Muscle layer of colon (tissue), 2 donors: ENCODE measurements around the gene ACTN2.
"Not testable (repeated sequence)": the region's sequence is repeated elsewhere in the genome, so short reads cannot be mapped to it uniquely, and the experiment has no call there.

Experiments
- H3K27ac ChIP-seq: one replicate; pipeline ENCODE4 v1.7.0; 2013; ENCODE audit warnings: low read depth, mild to moderate bottlenecking, low read length, moderate library complexity
- H3K27me3 ChIP-seq, 2 donors: one replicate each; pipeline ENCODE4 v1.7.0; 2013; ENCODE audit warnings: low read length in 2 of 2, mild to moderate bottlenecking in 2 of 2; ENCODE audit not compliant: insufficient read depth in 2 of 2, control insufficient read depth in 1 of 2
- H3K36me3 ChIP-seq: one replicate; pipeline ENCODE4 v1.7.0; 2013; ENCODE audit warnings: mild to moderate bottlenecking, low read length; ENCODE audit not compliant: insufficient read depth
- H3K4me1 ChIP-seq: one replicate; pipeline ENCODE4 v1.7.0; 2013; ENCODE audit warnings: mild to moderate bottlenecking, low read length; ENCODE audit not compliant: insufficient read depth
- H3K4me3 ChIP-seq, 2 donors: one replicate each; pipeline ENCODE4 v1.7.0; 2013; ENCODE audit warnings: low read length in 2 of 2, low read depth in 1 of 2, mild to moderate bottlenecking in 1 of 2, moderate library complexity in 1 of 2
- H3K9ac ChIP-seq: one replicate; pipeline ENCODE4 v1.7.0; 2013; ENCODE audit warnings: low read length
- H3K9me3 ChIP-seq: one replicate; pipeline ENCODE4 v1.7.0; 2013; ENCODE audit warnings: mild to moderate bottlenecking, low read length
- donor health status: abdominal sarcoma.
- donor health status: Adenocarcinoma of cecum.

ACTN2 gene

DNA sequence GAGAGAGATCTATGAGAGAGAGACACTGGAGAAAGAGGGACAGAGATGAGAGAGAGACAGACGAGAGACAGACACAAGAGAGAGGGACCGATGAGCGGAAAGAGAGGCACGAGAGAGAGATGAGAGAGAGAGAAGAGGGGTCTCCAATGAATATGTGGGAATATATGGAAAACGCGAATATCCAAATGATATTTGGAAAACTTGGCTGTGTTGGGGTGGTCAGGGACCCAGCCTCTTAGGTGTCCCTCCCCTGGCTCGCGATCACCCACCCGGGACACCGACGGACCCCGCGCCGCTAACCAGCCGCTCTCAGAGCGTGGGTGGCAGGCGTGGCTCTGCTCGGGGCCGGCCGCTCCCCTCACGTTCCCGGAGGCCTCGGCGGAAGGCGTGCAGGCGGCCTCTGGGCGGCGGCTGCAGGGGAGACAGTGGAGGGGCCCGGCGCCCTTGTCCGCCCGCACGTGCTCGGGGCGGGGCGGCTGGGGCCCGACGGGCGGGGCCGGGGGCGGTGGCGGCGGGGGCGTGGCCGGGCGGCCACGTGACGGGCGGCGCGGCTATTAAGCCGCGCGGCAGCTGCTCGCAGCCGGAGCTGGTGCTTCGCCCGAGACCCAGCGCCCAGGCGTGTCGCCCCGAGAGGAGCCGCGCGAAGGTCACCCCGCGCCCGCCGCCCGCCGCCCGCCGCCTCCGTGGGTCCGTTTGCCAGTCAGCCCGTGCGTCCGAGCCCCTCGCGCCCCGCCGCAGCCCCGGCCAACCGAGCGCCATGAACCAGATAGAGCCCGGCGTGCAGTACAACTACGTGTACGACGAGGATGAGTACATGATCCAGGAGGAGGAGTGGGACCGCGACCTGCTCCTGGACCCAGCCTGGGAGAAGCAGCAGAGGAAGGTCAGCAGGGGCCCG lies at the start of gene ACTN2:
Gene ACTN2 (plus strand): TSS at position 583 of the 898 bp plus-strand sequence. CDS start 175 bp downstream, at position 758.
- Histone ChIP-seq H3K27ac (no peak within 1 kb of the TSS), H3K9ac (no peak within 1 kb of the TSS), H3K4me3 (peak within 1 kb of the TSS; percentile 11 to 50)

GRCh38 chr1:236638945-236639344 lies 47.4 kb upstream of the ACTN2 start:
- no peaks in the 10 kb centered on the region for H3K27me3 ChIP-seq
- H3K9ac ChIP-seq: no peak overlapping the region
- H3K4me3 ChIP-seq: no peak overlapping the region
- H3K9me3 ChIP-seq: no peaks in the 10 kb centered on the region
- no peaks in the 10 kb centered on the region for H3K36me3 ChIP-seq
- H3K4me1 ChIP-seq: no peaks in the 10 kb centered on the region
- H3K27ac ChIP-seq: no peak overlapping the region

More for the DNA sequence above, at the start of gene ACTN2:
- Histone ChIP-seq H3K9me3 (no peaks in the 10 kb centered on the region), H3K36me3 (no peaks in the 10 kb centered on the region), H3K27me3 (peaks cover 5 to 9% of the 10 kb centered on the region in 2 donors), H3K4me1 (peaks cover 14% of the 10 kb centered on the region)

GRCh38 chr1:236639686-236640085 lies 46.6 kb upstream of the ACTN2 start:
- H3K27me3 ChIP-seq: no peaks in the 10 kb centered on the region
- no peak overlapping the region for H3K9ac ChIP-seq
- H3K9me3 ChIP-seq: no peaks in the 10 kb centered on the region
- H3K4me3 ChIP-seq: no peak overlapping the region
- no peaks in the 10 kb centered on the region for H3K36me3 ChIP-seq
- no peaks in the 10 kb centered on the region for H3K4me1 ChIP-seq
- H3K27ac ChIP-seq: no peak overlapping the region

- H3K9ac ChIP-seq: no peak overlapping the region
- no peaks in the 10 kb centered on the region for H3K27me3 ChIP-seq
- H3K27ac ChIP-seq: no peak overlapping the region
- H3K4me1 ChIP-seq: no peaks in the 10 kb centered on the region
- no peak overlapping the region for H3K4me3 ChIP-seq
- no peaks in the 10 kb centered on the region for H3K9me3 ChIP-seq
- no peaks in the 10 kb centered on the region for H3K36me3 ChIP-seq
Measured at GRCh38 chr1:236642763-236643162, 43.5 kb upstream of the ACTN2 start.

GRCh38 chr1:236645016-236645680 lies 41.2 kb upstream of the ACTN2 start:
- no peaks in the 10 kb centered on the region for H3K36me3 ChIP-seq
- H3K27ac ChIP-seq: no peak overlapping the region
- no peak overlapping the region for H3K4me3 ChIP-seq
- H3K27me3 ChIP-seq: no peaks in the 10 kb centered on the region
- H3K9me3 ChIP-seq: no peaks in the 10 kb centered on the region
- H3K4me1 ChIP-seq: no peaks in the 10 kb centered on the region
- no peak overlapping the region for H3K9ac ChIP-seq

- no peaks in the 10 kb centered on the region for H3K9me3 ChIP-seq
- no peak overlapping the region for H3K4me3 ChIP-seq
- no peaks in the 10 kb centered on the region for H3K36me3 ChIP-seq
- no peaks in the 10 kb centered on the region for H3K27me3 ChIP-seq
- no peak overlapping the region for H3K27ac ChIP-seq
- no peak overlapping the region for H3K9ac ChIP-seq
- H3K4me1 ChIP-seq: no peaks in the 10 kb centered on the region
Measured at GRCh38 chr1:236654511-236654910, 31.8 kb upstream of the ACTN2 start.

GRCh38 chr1:236654957-236655356 lies 31.3 kb upstream of the ACTN2 start:
- H3K9ac ChIP-seq: no peak overlapping the region
- H3K4me1 ChIP-seq: no peaks in the 10 kb centered on the region
- H3K9me3 ChIP-seq: no peaks in the 10 kb centered on the region
- no peak overlapping the region for H3K27ac ChIP-seq
- H3K36me3 ChIP-seq: no peaks in the 10 kb centered on the region
- no peak overlapping the region for H3K4me3 ChIP-seq
- no peaks in the 10 kb centered on the region for H3K27me3 ChIP-seq

GRCh38 chr1:236657398-236657797 lies 28.9 kb upstream of the ACTN2 start:
- H3K9ac ChIP-seq: no peak overlapping the region
- no peak overlapping the region for H3K27ac ChIP-seq
- no peaks in the 10 kb centered on the region for H3K36me3 ChIP-seq
- H3K4me1 ChIP-seq: no peaks in the 10 kb centered on the region
- H3K9me3 ChIP-seq: no peaks in the 10 kb centered on the region
- no peaks in the 10 kb centered on the region for H3K27me3 ChIP-seq
- H3K4me3 ChIP-seq: no peak overlapping the region

- Histone ChIP-seq H3K4me3 (no peak overlapping the region), H3K27ac (no peak overlapping the region), H3K27me3 (no peaks in the 10 kb centered on the region), H3K36me3 (no peaks in the 10 kb centered on the region), H3K9me3 (no peaks in the 10 kb centered on the region), H3K4me1 (no peaks in the 10 kb centered on the region), H3K9ac (no peak overlapping the region)
Measured at GRCh38 chr1:236659792-236660587, 26.3 kb upstream of the ACTN2 start.

GRCh38 chr1:236663934-236664333 lies 22.4 kb upstream of the ACTN2 start:
- Histone ChIP-seq H3K27me3 (no peaks in the 10 kb centered on the region), H3K9me3 (no peaks in the 10 kb centered on the region), H3K4me3 (no peak overlapping the region), H3K9ac (no peak overlapping the region), H3K36me3 (no peaks in the 10 kb centered on the region), H3K27ac (no peak overlapping the region), H3K4me1 (no peaks in the 10 kb centered on the region)

- not testable (repeated sequence) for H3K36me3 ChIP-seq, H3K9ac ChIP-seq, H3K4me3 ChIP-seq, H3K4me1 ChIP-seq, H3K27me3 ChIP-seq, H3K27ac ChIP-seq, H3K9me3 ChIP-seq
Measured at GRCh38 chr1:236668909-236669308, 17.4 kb upstream of the ACTN2 start.
